Type B pancreatic cell (in vitro differentiated cells): Measurements from ENCODE around the gene NLE1. TPM values are rescaled to one million over a fixed set of nuclear protein-coding genes. Genes with fewer than 3 reads are reported as not detected.
"Not testable (repeated sequence)": the region's sequence is repeated elsewhere in the genome, so short reads cannot be mapped to it uniquely, and the experiment has no call there.

ENCODE experiments used
- DNase-seq: peaks from one replicate; pipeline ENCODE4 v3.0.0; 2021; ENCODE audit warnings: mixed read lengths; ENCODE audit not compliant: unreplicated experiment; ENCODE audit errors: extremely low spot score
- H3K27ac Mint-ChIP-seq: 2 replicates; pipeline ENCODE4 v1.8.0; 2021; ENCODE audit warnings: mild to moderate bottlenecking, mixed read lengths
- H3K27me3 Mint-ChIP-seq: 2 replicates; pipeline ENCODE4 v1.8.0; 2021; ENCODE audit warnings: mixed read lengths
- H3K36me3 Mint-ChIP-seq: 2 replicates; pipeline ENCODE4 v1.8.0; 2021; ENCODE audit warnings: mixed read lengths
- H3K4me1 Mint-ChIP-seq: one replicate; pipeline ENCODE4 v1.8.0; 2021; ENCODE audit warnings: mixed read lengths; ENCODE audit not compliant: unreplicated experiment
- H3K4me3 Mint-ChIP-seq: 2 replicates; pipeline ENCODE4 v1.8.0; 2021; ENCODE audit warnings: mild to moderate bottlenecking, mixed read lengths
- H3K9me3 Mint-ChIP-seq: 2 replicates; pipeline ENCODE4 v1.8.0; 2021; ENCODE audit warnings: mixed read lengths
- CTCF ChIP-seq: fragments of 200-600 bp; sonication (generic); conservative IDR thresholded peaks from 2 replicates; pipeline ENCODE4 v1.5.0; 2021; ENCODE audit warnings: antibody characterized with exemption, mild to moderate bottlenecking
- total RNA-seq: library from RNA; stranded (reverse); gene quantifications from 2 replicates; pipeline ENCODE4 v1.2.1, GENCODE V29; 2021; ENCODE audit warnings: low replicate concordance

The NLE1 gene
- total RNA-seq, 1 donor from 2014 or later, result 24.9 TPM

- H3K4me3 Mint-ChIP-seq, result peak within 1 kb of the TSS; percentile 96
- peaks cover 16% of the 10 kb centered on the region for H3K27me3 Mint-ChIP-seq
- peaks cover 7% of the 10 kb centered on the region for H3K36me3 Mint-ChIP-seq
- peak within 1 kb of the TSS; percentile 83 for H3K27ac Mint-ChIP-seq
- TF ChIP-seq CTCF, result peak; percentile 98
- H3K4me1 Mint-ChIP-seq, result peaks cover 21% of the 10 kb centered on the region
- H3K9me3 Mint-ChIP-seq, result no peaks in the 10 kb centered on the region
- DNase-seq, result peak; percentile 88
These were observed 22.5 kb downstream of the NLE1 start, which contains the start of gene RAD51D for GRCh38 chr17:35119370-35120165. Gene RAD51D (minus strand): TSS chr17:35119860. CDS start chr17:35119613, 247 bp downstream.

GRCh38 chr17:35117984-35118383, 24.1 kb downstream of the NLE1 start:
- TF ChIP-seq CTCF, result no peak
- Mint-ChIP-seq H3K4me3 (peak overlapping the region; percentile 66), H3K36me3 (peaks cover 7% of the 10 kb centered on the region), H3K4me1 (peaks cover 21% of the 10 kb centered on the region), H3K27ac (no peak overlapping the region), H3K27me3 (peaks cover 16% of the 10 kb centered on the region), H3K9me3 (no peaks in the 10 kb centered on the region)
- DNase-seq, result no peak

- Mint-ChIP-seq H3K4me3 (no peak overlapping the region), H3K4me1 (peaks cover 21% of the 10 kb centered on the region), H3K36me3 (peaks cover 7% of the 10 kb centered on the region), H3K9me3 (no peaks in the 10 kb centered on the region), H3K27ac (peak overlapping the region; percentile 43), H3K27me3 (peaks cover 11% of the 10 kb centered on the region)
- no peak for TF ChIP-seq CTCF
- no peak for DNase-seq
These were observed 25.3 kb downstream of the NLE1 start for GRCh38 chr17:35116845-35117244.

- H3K4me1 Mint-ChIP-seq, H3K27ac Mint-ChIP-seq, H3K9me3 Mint-ChIP-seq, DNase-seq, H3K27me3 Mint-ChIP-seq, H3K4me3 Mint-ChIP-seq: not testable (repeated sequence)
- peaks cover 19% of the 10 kb centered on the region for H3K36me3 Mint-ChIP-seq
These were observed 31.3 kb downstream of the NLE1 start for GRCh38 chr17:35110791-35111190.

DNA sequence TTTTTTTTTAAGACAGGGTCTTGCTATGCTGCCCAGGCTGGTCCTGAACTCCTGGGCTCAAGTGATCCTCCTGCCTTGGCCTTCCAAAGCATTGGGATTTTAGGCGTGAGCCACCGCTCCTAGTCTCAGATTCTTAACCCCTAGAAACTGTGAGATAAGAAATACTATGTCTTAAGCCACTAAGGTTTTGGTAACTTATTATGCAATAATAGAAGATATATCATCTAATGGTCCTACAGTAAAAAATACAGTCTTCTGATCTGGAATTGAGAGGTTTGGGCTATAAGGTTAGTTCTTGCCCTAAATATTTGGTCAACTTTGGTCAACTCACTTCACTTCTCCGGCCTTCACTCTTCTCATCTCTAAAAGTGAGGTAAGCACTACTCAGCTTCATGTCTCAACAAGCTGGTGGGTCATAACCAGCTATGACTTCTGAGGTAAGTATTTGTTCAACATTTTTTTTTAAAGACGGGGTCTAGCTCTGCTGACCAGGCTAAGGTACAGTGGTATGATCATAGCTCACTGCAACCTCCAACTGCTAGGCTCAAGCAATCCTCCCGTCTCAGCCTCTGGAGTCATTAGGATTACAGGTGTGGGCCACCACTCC, 37.2 kb downstream of the NLE1 start:
- H3K27ac Mint-ChIP-seq, result no peak overlapping the region

More for the DNA sequence above, 37.2 kb downstream of the NLE1 start:
- no peaks in the 10 kb centered on the region for H3K9me3 Mint-ChIP-seq
- no peaks in the 10 kb centered on the region for H3K27me3 Mint-ChIP-seq
- DNase-seq, result no peak
- H3K4me3 Mint-ChIP-seq, result no peak overlapping the region
- H3K36me3 Mint-ChIP-seq, result peaks cover 19% of the 10 kb centered on the region
- TF ChIP-seq CTCF, result no peak
- H3K4me1 Mint-ChIP-seq, result no peaks in the 10 kb centered on the region
